Stimulated activated naive CD8-positive, alpha-beta T cell treated with anti-CD3 and anti-CD28 coated beads, Interleukin-15, Interleukin-2, amounts not matched to agents 100 ng/mL and 50 ng/mL, for 24 hours (primary cell): ENCODE measurements around the gene KRT80.

Experiments used
- H3K27ac Mint-ChIP-seq: one replicate; pipeline ENCODE4 v1.8.0; 2021; ENCODE audit warnings: mild to moderate bottlenecking, mixed read lengths
- H3K27me3 Mint-ChIP-seq: one replicate; pipeline ENCODE4 v1.8.0; 2021; ENCODE audit warnings: mixed read lengths
- H3K36me3 Mint-ChIP-seq: one replicate; pipeline ENCODE4 v1.8.0; 2021; ENCODE audit warnings: low read depth, mixed read lengths
- H3K4me1 Mint-ChIP-seq: one replicate; pipeline ENCODE4 v1.8.0; 2021; ENCODE audit warnings: low read depth, mixed read lengths
- H3K4me3 Mint-ChIP-seq: one replicate; pipeline ENCODE4 v1.8.0; 2021; ENCODE audit warnings: mild to moderate bottlenecking, mixed read lengths
- H3K9me3 Mint-ChIP-seq: one replicate; pipeline ENCODE4 v1.8.0; 2021; ENCODE audit warnings: mixed read lengths

Gene KRT80

GRCh38 chr12:52151837-52152783 is 39.7 kb downstream of the KRT80 start:
- H3K4me3 Mint-ChIP-seq: peak overlapping the region; percentile 23
- H3K27ac Mint-ChIP-seq: no peak overlapping the region
- peaks cover 5% of the 10 kb centered on the region for H3K27me3 Mint-ChIP-seq
- H3K9me3 Mint-ChIP-seq: no peaks in the 10 kb centered on the region
- H3K4me1 Mint-ChIP-seq: peaks cover 18% of the 10 kb centered on the region
- no peaks in the 10 kb centered on the region for H3K36me3 Mint-ChIP-seq

- Mint-ChIP-seq H3K4me1 (peaks cover 18% of the 10 kb centered on the region), H3K36me3 (no peaks in the 10 kb centered on the region), H3K27ac (no peak overlapping the region), H3K27me3 (peaks cover 5% of the 10 kb centered on the region), H3K4me3 (no peak overlapping the region), H3K9me3 (no peaks in the 10 kb centered on the region)
Observed at GRCh38 chr12:52151153-52151836, 40.5 kb downstream of the KRT80 start.

DNA sequence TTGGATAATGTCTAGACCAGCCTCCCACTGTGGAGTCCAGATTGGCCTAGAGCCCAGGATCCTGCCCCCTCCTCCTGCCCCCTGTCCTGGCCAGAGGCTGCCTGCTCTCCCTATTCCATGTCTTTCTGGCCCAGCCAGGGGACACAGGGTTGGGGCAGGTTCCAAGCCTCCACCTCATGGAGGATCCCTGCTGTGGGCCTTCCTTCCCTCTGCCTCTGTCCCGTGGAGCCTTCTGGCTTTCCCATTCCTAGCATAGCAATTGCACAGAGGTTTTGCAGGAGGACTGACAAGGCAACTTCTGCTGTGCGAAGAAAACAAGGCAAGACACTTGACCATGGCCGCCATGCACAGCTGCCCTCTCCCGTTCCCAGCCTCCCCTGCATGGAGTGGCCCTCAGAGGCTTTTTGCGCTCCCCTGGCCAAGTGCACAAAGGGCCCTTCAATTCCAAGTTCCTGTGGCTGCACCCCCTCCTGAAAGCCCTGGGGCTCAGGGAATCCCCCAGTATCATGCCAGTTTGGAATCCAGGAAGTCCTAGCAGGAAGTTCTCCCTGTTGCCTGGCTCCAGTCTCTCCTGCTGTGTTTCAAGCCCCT is 42.1 kb downstream of the KRT80 start:
- Mint-ChIP-seq H3K27me3 (peaks cover 5% of the 10 kb centered on the region), H3K4me3 (no peak overlapping the region), H3K36me3 (no peaks in the 10 kb centered on the region), H3K4me1 (peaks cover 8% of the 10 kb centered on the region), H3K27ac (no peak overlapping the region), H3K9me3 (no peaks in the 10 kb centered on the region)

DNA sequence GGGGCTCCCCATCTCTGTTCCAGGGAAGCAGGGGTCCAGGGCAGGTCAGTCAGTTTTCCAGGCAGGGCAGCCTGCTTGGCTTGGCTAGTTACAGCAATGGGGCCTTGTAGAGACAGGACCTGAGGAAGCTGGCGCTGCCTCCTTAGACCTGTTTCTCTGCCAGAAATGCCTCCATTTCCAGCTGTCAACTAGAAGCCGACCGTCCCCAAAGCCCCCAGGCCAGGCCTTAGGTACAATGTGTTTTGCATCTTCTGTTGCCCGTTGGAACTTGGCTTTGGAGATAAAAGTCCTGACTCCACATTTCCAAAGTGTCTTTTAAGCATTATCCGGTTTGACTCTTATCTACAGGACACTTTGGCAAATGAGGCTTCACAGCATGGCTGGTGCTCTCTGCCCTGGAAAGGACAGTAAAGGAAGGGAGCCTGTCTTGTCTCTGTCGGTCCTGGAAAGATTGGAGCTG is 42.6 kb downstream of the KRT80 start:
- Mint-ChIP-seq H3K4me1 (peaks cover 8% of the 10 kb centered on the region), H3K27ac (no peak overlapping the region), H3K4me3 (no peak overlapping the region), H3K27me3 (peaks cover 5% of the 10 kb centered on the region), H3K9me3 (no peaks in the 10 kb centered on the region), H3K36me3 (no peaks in the 10 kb centered on the region)

DNA sequence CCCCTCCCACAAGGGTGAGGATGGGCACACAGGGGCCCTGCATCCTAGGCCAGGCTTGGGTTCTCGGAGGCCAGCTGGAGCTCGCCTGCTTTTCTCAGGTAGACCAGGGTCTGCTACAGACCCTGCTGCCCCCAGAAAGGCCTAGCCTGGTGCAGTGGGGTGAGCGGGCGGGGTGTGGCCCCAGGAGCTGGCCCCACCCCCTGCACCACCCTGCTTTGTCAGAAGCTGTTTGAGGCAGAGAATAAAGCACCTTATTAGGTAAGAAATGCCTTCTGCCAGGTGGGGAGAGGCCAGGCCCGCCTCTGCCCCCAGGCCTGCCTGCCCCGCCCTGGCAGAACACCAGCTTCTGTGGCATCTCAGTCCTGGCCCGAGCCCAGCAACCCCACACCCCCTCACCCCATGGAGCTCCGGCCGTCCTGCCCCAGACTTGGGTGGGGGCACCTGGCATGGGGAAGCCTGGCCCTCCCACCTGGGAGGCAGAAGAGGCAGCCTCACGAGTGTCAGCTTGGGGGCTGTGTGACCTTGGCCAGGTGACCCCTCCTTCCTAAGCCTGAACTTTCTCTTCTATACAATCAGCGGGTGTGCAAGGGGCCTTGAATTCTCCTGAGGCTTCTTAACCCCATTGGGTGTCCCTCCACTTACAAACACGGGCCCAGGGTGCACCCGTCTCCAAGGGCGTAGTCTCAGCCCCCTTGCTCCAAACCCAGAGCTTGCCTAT is 43.2 kb downstream of the KRT80 start:
- peaks cover 8% of the 10 kb centered on the region for H3K4me1 Mint-ChIP-seq
- H3K9me3 Mint-ChIP-seq: no peaks in the 10 kb centered on the region
- no peaks in the 10 kb centered on the region for H3K36me3 Mint-ChIP-seq
- peaks cover 5% of the 10 kb centered on the region for H3K27me3 Mint-ChIP-seq
- H3K27ac Mint-ChIP-seq: no peak overlapping the region
- no peak overlapping the region for H3K4me3 Mint-ChIP-seq

GRCh38 chr12:52147964-52148463 is 43.8 kb downstream of the KRT80 start:
- Mint-ChIP-seq H3K36me3 (no peaks in the 10 kb centered on the region), H3K27me3 (peaks cover 5% of the 10 kb centered on the region), H3K4me1 (peaks cover 8% of the 10 kb centered on the region), H3K4me3 (no peak overlapping the region), H3K27ac (no peak overlapping the region), H3K9me3 (no peaks in the 10 kb centered on the region)

GRCh38 chr12:52147367-52147963 is 44.3 kb downstream of the KRT80 start:
- Mint-ChIP-seq H3K27ac (no peak overlapping the region), H3K27me3 (peaks cover 5% of the 10 kb centered on the region), H3K9me3 (no peaks in the 10 kb centered on the region), H3K4me3 (no peak overlapping the region), H3K36me3 (no peaks in the 10 kb centered on the region), H3K4me1 (peaks cover 5% of the 10 kb centered on the region)

- H3K4me3 Mint-ChIP-seq: no peak overlapping the region
- H3K27me3 Mint-ChIP-seq: peaks cover 5% of the 10 kb centered on the region
- H3K9me3 Mint-ChIP-seq: no peaks in the 10 kb centered on the region
- H3K36me3 Mint-ChIP-seq: no peaks in the 10 kb centered on the region
- peaks cover 5% of the 10 kb centered on the region for H3K4me1 Mint-ChIP-seq
- no peak overlapping the region for H3K27ac Mint-ChIP-seq
Observed at GRCh38 chr12:52146822-52147366, 44.9 kb downstream of the KRT80 start.

DNA sequence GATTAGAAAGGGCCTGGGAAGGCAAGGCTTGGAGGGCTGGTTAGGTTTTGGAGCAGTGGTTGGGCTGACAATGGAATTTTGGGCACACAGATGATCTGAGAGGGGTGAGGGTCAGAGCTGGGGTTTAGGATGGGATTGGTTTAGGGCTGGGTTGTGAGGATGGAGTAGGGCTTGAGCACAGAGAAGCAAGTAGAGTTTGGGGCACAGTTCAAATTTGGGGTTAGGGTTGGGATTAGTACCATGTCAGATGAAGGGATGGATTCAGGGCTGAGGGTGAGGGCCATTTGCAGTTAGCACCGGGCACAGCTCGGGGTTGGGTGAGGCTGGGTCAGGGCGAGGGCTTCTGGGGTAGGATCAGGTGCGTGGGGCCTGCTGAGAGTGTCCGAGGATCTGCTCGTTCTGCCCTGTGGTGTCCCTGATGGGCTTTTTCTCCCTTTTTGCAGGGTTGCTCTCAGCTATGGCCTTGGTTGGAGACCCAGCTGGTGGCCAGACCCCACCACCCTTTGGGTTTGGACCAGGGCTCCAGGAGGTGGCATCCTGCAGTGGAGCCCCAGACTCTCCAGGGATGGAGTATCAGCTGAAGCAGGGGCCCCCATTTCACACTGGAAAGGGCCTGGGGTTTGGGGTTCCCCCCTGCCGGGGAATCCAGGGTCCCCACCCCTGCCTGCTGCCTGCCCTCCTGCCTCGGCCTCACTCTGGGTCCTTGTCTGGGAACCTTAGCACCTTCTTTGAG is 45.6 kb downstream of the KRT80 start:
- Mint-ChIP-seq H3K27ac (no peak overlapping the region), H3K27me3 (no peaks in the 10 kb centered on the region), H3K36me3 (no peaks in the 10 kb centered on the region), H3K9me3 (no peaks in the 10 kb centered on the region), H3K4me3 (no peak overlapping the region), H3K4me1 (no peaks in the 10 kb centered on the region)

DNA sequence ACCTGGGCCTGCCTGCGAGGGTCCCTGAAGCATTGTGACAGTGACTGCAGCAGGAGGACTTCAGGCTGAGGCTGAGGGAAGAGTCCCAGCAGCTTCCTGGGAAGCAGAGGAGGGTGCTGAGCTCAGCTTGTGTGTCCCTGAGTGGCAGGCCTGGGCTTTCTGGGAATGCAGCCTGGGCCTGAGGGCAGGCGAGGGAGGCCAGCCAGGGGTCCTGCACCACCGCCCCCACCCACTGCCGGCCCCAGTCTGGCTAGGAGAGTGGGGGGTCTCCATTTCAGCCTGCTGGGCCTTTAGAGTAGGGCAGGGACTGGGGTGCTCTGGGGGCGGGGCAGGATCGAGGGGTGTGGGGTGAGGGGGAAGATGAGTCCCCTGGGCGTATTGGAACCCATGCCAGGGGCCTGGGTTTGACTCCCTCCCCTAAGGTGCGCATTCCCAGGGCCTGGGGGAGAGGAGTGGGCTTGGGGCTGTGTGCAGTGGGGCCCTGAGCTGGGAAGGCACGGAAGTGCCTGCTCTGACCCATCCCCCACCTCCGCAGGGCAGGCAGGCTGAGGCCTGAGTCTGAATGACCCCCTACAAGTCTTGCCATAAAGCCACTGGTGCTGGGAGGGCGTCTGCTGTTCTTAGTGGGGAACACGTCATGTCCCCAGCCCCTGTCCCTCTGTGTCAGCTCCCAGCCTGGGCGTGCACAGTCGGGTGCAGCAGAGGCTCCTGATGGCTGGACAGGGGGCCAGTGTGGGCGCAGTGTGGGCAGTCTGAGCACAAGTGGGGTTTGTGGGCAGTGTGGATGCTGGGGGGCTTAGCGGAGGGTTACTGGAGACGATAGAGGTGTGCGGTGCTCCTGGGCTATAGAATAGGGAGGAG is 46.4 kb downstream of the KRT80 start:
- no peaks in the 10 kb centered on the region for H3K4me1 Mint-ChIP-seq
- no peaks in the 10 kb centered on the region for H3K36me3 Mint-ChIP-seq
- H3K4me3 Mint-ChIP-seq: no peak overlapping the region
- H3K27ac Mint-ChIP-seq: no peak overlapping the region
- no peaks in the 10 kb centered on the region for H3K9me3 Mint-ChIP-seq
- H3K27me3 Mint-ChIP-seq: no peaks in the 10 kb centered on the region

DNA sequence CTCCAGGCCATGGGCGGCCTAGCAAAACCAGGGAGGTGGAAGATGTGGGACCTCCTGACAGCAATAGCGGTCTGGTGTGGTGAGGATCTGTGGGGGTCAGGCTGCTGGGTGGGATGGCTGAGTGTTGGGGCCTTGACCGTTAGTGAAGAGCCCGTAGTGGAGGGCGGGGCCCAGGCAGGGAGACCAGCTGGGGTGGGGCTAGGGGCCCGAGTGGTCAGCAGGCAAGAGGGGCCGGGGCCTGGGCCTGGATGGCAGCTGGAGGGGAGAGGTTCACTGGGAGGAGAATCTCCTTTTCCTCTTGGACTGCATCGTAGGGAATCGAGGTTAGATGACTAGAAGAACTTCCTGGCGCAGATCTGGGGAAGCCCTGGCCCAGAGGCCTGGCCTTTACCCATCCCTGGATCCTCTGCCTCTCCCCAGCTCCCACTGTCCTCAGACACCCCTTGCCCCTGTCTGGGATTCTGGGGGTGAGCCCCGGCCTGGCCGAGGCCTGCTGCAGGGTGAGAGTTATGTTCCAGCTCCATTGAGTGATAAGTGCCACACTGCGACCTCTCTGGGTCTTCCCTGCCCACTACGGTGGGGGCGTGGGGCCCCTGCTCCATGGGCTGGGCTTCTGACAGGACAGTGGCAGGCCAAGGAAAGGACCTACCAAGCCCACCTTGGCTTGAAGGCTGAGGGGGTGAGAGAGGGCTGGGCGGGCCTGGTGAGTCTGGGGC is 47.1 kb downstream of the KRT80 start:
- no peak overlapping the region for H3K4me3 Mint-ChIP-seq
- no peaks in the 10 kb centered on the region for H3K4me1 Mint-ChIP-seq
- no peaks in the 10 kb centered on the region for H3K27me3 Mint-ChIP-seq
- no peak overlapping the region for H3K27ac Mint-ChIP-seq
- H3K9me3 Mint-ChIP-seq: no peaks in the 10 kb centered on the region
- no peaks in the 10 kb centered on the region for H3K36me3 Mint-ChIP-seq

- Mint-ChIP-seq H3K27ac (no peak overlapping the region), H3K4me1 (no peaks in the 10 kb centered on the region), H3K4me3 (no peak overlapping the region), H3K27me3 (peaks cover 7% of the 10 kb centered on the region), H3K9me3 (no peaks in the 10 kb centered on the region), H3K36me3 (no peaks in the 10 kb centered on the region)
Observed at GRCh38 chr12:52142431-52142830, 49.4 kb downstream of the KRT80 start.
